Measurements from ENCODE around the gene SET. TPM values are rescaled to one million over a fixed set of nuclear protein-coding genes. Genes with fewer than 3 reads are reported as not detected.

The SET gene
- total and polyA plus RNA-seq, 2 of the 8 experiments (the other 6 are each of a cell fraction or from before 2014, with no cell fraction given) = 466 to 1,345 TPM

- Histone ChIP-seq H2AK5ac (ENCODE audit: low read depth, low read length) (no peak overlapping the region), H2BK20ac (ENCODE audit: low read length) (no peak overlapping the region), H2BK5ac (ENCODE audit: low read depth, low read length) (no peak overlapping the region), H4K91ac (replicated peaks; ENCODE audit: insufficient read length, low read length) (no peak overlapping the region), H2BK12ac (ENCODE audit: low read depth, low read length) (no peak overlapping the region), H3K4me2 (ENCODE audit: insufficient read depth in 1 of 2, low read depth in 2 of 2, low read length in 2 of 2) (no peak overlapping the region), H3K79me1 (ENCODE audit: low read depth, low read length) (peaks cover 2% of the 10 kb centered on the region; the same call in 1 of the 2 replicates), H4K20me1 (replicated peaks in 1 of 2; ENCODE audit: control insufficient read depth in 1 of 2, insufficient read depth in 2 of 2, low read length in 2 of 2) (no peaks in the 10 kb centered on the region), H4K8ac (ENCODE audit: extremely low read depth, insufficient read depth, low read length) (no peak overlapping the region), H3K79me2 (ENCODE audit: control insufficient read depth in 1 of 2, insufficient read depth in 2 of 2, low read length in 2 of 2) (no peaks in the 10 kb centered on the region), H2AFZ (ENCODE audit: low read length) (no peak overlapping the region), H3K36me3 (ENCODE audit: control insufficient read depth in 2 of 4, insufficient read depth in 4 of 4, low read length in 3 of 4) (peaks cover 0 to 2% (median under 1%) of the 10 kb centered on the region in 4 experiments; a peak in 1 of 8 replicates), H2BK120ac (replicated peaks; ENCODE audit: low read depth, low read length) (no peak overlapping the region), H3K4ac (replicated peaks; ENCODE audit: insufficient read length, low read depth, low read length) (no peak overlapping the region), H3K9me3 (ENCODE audit: insufficient read depth in 2 of 2, low read depth in 1 of 2, low read length in 1 of 2) (no peaks in the 10 kb centered on the region), H3K23ac (ENCODE audit: insufficient read length) (no peak overlapping the region), H3K27me3 (replicated peaks in 1 of 4; ENCODE audit: control insufficient read depth in 3 of 4, extremely low read depth in 1 of 4, insufficient read depth in 3 of 4, low read length in 3 of 4) (no peaks in the 10 kb centered on the region), H3K4me1 (replicated peaks in 1 of 4; ENCODE audit: control insufficient read depth in 3 of 4, insufficient read depth in 4 of 4, low read length in 3 of 4) (peaks cover 0 to 1% (median 0%) of the 10 kb centered on the region in 4 experiments; a peak in 1 of 7 replicates), H3K27ac (ENCODE audit: low read depth, low read length) (no peak overlapping the region), H3K56ac (replicated peaks; ENCODE audit: insufficient read length, low read depth, low read length) (no peak overlapping the region), H3K14ac (ENCODE audit: insufficient read length) (no peak overlapping the region), H3K4me3 (ENCODE audit: extremely low read depth in 1 of 4, insufficient read depth in 2 of 4, low read depth in 3 of 4, low read length in 4 of 4) (no peak overlapping the region), H3K18ac (ENCODE audit: extremely low read depth, low read length) (no peak overlapping the region), H3K23me2 (ENCODE audit: low read depth, low read length) (peaks cover 3% of the 10 kb centered on the region; the same call in 1 of the 2 replicates), H2BK15ac (ENCODE audit: low read length) (no peak overlapping the region), H3K9ac (replicated peaks in 1 of 4; ENCODE audit: extremely low read depth in 1 of 4, low read depth in 3 of 4, low read length in 3 of 4) (no peak overlapping the region), H4K5ac (ENCODE audit: insufficient read length, low read depth, low read length) (no peak overlapping the region)
- WGBS, 2 experiments (ENCODE audit: extremely low coverage in 1 of 2, insufficient coverage in 1 of 2, insufficient read length in 1 of 2, insufficient replicate concordance in 2 of 2, low coverage in 1 of 2, low lambda C conversion rate in 2 of 2, missing lambda C conversion rate in 1 of 2) = 96% methylated on average over 13 of the region's 13 CpGs; no CpG with 5 or more reads in 1 of the 2 experiments
- ChIA-PET CTCF (ENCODE audit: partially characterized antibody) (interaction anchor here (0.6 to 6.5 kb wide), 44 partner anchors 8 to 431 kb away, joined by 3 to 104 read pairs (median 4); partner anchors contain the start of genes ENDOG and ZER1), POLR2A (ENCODE audit: partially characterized antibody) (interaction anchor here (1.0 to 3.0 kb wide), 7 partner anchors 8 to 87 kb away, joined by 3 to 15 read pairs (median 4); partner anchors contain the start of genes ENDOG, ZDHHC12 and ZER1)
- FAIRE-seq (no peak), DNase-seq (ENCODE audit: low read depth in 1 of 2, low spot score in 2 of 2) (no peak)
- TF ChIP-seq MAFK (IDR thresholded peaks at IDR 0.05; ENCODE audit: low read depth, low read length) (no peak), SIRT6 (IDR thresholded peaks at IDR 0.05; ENCODE audit: low read length) (no peak), SP2 (IDR thresholded peaks at IDR 0.05; ENCODE audit: low read length) (no peak), SUZ12 (IDR thresholded peaks at IDR 0.05; ENCODE audit: low read length) (no peak), JUN (IDR thresholded peaks at IDR 0.05; ENCODE audit: low read depth, low read length) (no peak), EGR1 (IDR thresholded peaks at IDR 0.05; ENCODE audit: borderline replicate concordance, low read depth, low read length) (no peak), ATF3 (IDR thresholded peaks at IDR 0.05; ENCODE audit: insufficient read depth, low read depth, low read length) (no peak), TEAD4 (IDR thresholded peaks at IDR 0.05; ENCODE audit: low read depth, low read length) (no peak), HDAC2 (IDR thresholded peaks at IDR 0.05; ENCODE audit: borderline replicate concordance in 1 of 2, low read depth in 2 of 2, low read length in 2 of 2) (no peak), RAD21 (IDR thresholded peaks at IDR 0.05 in 1 of 2, conservative IDR thresholded peaks at IDR 0.05 in 1 of 2; ENCODE audit: low read depth in 2 of 2, low read length in 2 of 2) (no peak)
Observed at GRCh38 chr9:128732576-128732975, 43.6 kb downstream of the SET start.

All from H1 (cell line).